Peyer's patch (tissue), 4 donors: Measurements from ENCODE around the gene PDE2A.

Source experiments
- CTCF ChIP-seq, 6 experiments: fragments of 450-650 bp in 4 of 6; fragments of 200-600 bp in 2 of 6; sonication (generic) in 1 of 6; IDR thresholded peaks; one replicate each; pipeline ENCODE4 v1.5.1; 2017 to 2019; ENCODE audit warnings: antibody characterized with exemption in 6 of 6, mild to moderate bottlenecking in 3 of 6, moderate library complexity in 1 of 6
- POLR2A ChIP-seq, 2 donors: fragments of 450-650 bp; IDR thresholded peaks; one replicate each; pipeline ENCODE4 v1.5.1; 2017; ENCODE audit warnings: antibody characterized with exemption in 2 of 2, mild to moderate bottlenecking in 2 of 2, moderate library complexity in 2 of 2

GRCh38 chr11:72709478-72710238 lies 35.4 kb upstream of the PDE2A start:
- TF ChIP-seq CTCF (IDR thresholded peaks at IDR 0.05) = no peak
- TF ChIP-seq POLR2A (IDR thresholded peaks at IDR 0.05) = no peak
